SK-N-DZ (cell line): ENCODE data around the gene SPOCK3.
A peak's percentile ranks its signal among the peaks of the same experiment; 100 is the strongest.
"Not testable (repeated sequence)": the region's sequence is repeated elsewhere in the genome, so short reads cannot be mapped to it uniquely, and the experiment has no call there.

Experiments used
- DNase-seq: peaks from one replicate; pipeline ENCODE4 v3.0.0-alpha.2; 2015; ENCODE audit warnings: low spot score

The SPOCK3 gene

GRCh38 chr4:166957451-166957850 lies 276.8 kb downstream of the SPOCK3 start:
- no peak for DNase-seq

GRCh38 chr4:166956484-166956883 lies 277.8 kb downstream of the SPOCK3 start:
- no peak for DNase-seq

GRCh38 chr4:166941629-166942028 lies 292.7 kb downstream of the SPOCK3 start:
- no peak for DNase-seq

GRCh38 chr4:166930464-166930863 lies 303.8 kb downstream of the SPOCK3 start:
- DNase-seq, result no peak

- DNase-seq, result no peak
These were observed 309.9 kb downstream of the SPOCK3 start for GRCh38 chr4:166924424-166924823.

GRCh38 chr4:166913926-166914325 lies 320.4 kb downstream of the SPOCK3 start:
- no peak for DNase-seq

- DNase-seq, result no peak
These were observed 330.9 kb downstream of the SPOCK3 start for GRCh38 chr4:166903408-166903807.

GRCh38 chr4:166902941-166903340 lies 331.4 kb downstream of the SPOCK3 start:
- DNase-seq, result no peak

- DNase-seq, result no peak
These were observed 338.0 kb downstream of the SPOCK3 start for GRCh38 chr4:166896254-166896653.

GRCh38 chr4:166895771-166896170 lies 338.5 kb downstream of the SPOCK3 start:
- DNase-seq, result no peak

- no peak for DNase-seq
These were observed 346.8 kb downstream of the SPOCK3 start for GRCh38 chr4:166887457-166887856.

GRCh38 chr4:166886718-166887117 lies 347.6 kb downstream of the SPOCK3 start:
- no peak for DNase-seq

GRCh38 chr4:166882221-166882620 lies 352.1 kb downstream of the SPOCK3 start:
- no peak for DNase-seq

- DNase-seq, result no peak
These were observed 358.5 kb downstream of the SPOCK3 start for GRCh38 chr4:166875821-166876220.

- peak; percentile 65 for DNase-seq
These were observed 372.3 kb downstream of the SPOCK3 start for GRCh38 chr4:166862032-166862431.

GRCh38 chr4:166850398-166850797 lies 383.9 kb downstream of the SPOCK3 start:
- DNase-seq, result not testable (repeated sequence)

GRCh38 chr4:166846939-166847338 lies 387.4 kb downstream of the SPOCK3 start:
- no peak for DNase-seq

GRCh38 chr4:166842795-166843261 lies 391.5 kb downstream of the SPOCK3 start:
- DNase-seq, result no peak

GRCh38 chr4:166839615-166840251 lies 394.6 kb downstream of the SPOCK3 start:
- DNase-seq, result no peak

GRCh38 chr4:166838975-166839614 lies 395.2 kb downstream of the SPOCK3 start:
- no peak for DNase-seq

GRCh38 chr4:166836865-166837264 lies 397.4 kb downstream of the SPOCK3 start:
- DNase-seq, result no peak

GRCh38 chr4:166827629-166828028 lies 406.7 kb downstream of the SPOCK3 start:
- DNase-seq, result no peak

GRCh38 chr4:166827167-166827566 lies 407.1 kb downstream of the SPOCK3 start:
- DNase-seq, result peak; percentile 70
